ENCODE measurements around the gene HOOK2.

Gene HOOK2

GRCh38 chr19:12748489-12748888 lies 26.9 kb downstream of the HOOK2 start:
- no peak for DNase-seq (ENCODE audit: low spot score)
- H3K27ac ChIP-seq: no peak overlapping the region
- H3K4me3 ChIP-seq: no peak overlapping the region
- TF ChIP-seq CTCF (IDR thresholded peaks at IDR 0.05): no peak

GRCh38 chr19:12745166-12745897 lies 30.0 kb downstream of the HOOK2 start:
- H3K4me3 ChIP-seq: no peak overlapping the region
- no peak for DNase-seq (ENCODE audit: low spot score)
- no peak for TF ChIP-seq CTCF (IDR thresholded peaks at IDR 0.05)
- H3K27ac ChIP-seq: no peak overlapping the region

GRCh38 chr19:12737835-12738351 lies 37.5 kb downstream of the HOOK2 start:
- peak overlapping the region; percentile 80 to 87 for H3K27ac ChIP-seq
- TF ChIP-seq CTCF (IDR thresholded peaks at IDR 0.05): no peak
- peak overlapping the region; percentile 99 for H3K4me3 ChIP-seq
- no peak for DNase-seq (ENCODE audit: low spot score)

DNA sequence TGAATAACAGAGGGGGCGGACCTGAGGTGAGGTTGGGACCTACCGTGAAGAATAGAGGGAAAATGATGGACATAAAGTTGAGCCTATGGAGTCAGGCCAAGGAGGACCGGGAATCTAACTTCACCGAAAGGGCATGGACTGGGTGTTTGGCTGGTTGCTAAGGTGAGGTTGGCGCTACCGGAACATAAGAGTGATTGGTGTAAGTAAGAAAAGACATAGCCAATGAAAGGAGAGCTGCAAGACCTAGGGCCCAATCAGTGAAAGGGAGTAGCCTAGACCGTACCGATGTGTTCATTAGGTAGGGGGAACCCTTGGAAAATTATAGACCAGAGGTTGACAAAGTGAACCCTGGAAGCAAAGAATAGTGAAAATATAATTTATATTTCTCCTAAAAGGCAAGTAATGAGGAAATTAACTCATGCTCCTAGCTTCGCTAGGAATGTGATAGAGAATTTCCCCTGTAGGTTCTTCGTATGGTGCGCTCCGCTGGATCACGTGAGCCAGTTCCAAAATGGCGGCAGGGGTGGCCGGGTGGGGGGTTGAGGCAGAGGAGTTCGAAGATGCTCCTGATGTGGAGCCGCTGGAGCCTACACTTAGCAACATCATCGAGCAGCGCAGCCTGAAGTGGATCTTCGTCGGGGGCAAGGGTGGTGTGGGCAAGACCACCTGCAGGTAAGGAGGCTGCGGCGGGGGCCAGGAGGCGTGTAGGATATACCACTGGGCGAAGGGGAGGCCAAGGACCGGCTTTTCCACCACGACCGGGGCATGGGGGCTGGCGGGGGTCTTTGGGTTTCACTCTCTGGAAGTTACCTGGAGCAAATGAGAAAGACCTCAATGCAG lies 38.1 kb downstream of the HOOK2 start, which contains the start of gene GET3:
GET3 (plus strand) TSS at position 503 of the 840 bp plus-strand sequence; CDS start at position 512, 9 bp downstream.
- TF ChIP-seq CTCF (IDR thresholded peaks at IDR 0.05): no peak
- Histone ChIP-seq H3K27ac (peak within 1 kb of the TSS; percentile 80 to 87), H3K4me3 (peak within 1 kb of the TSS; percentile 99)
- DNase-seq (ENCODE audit: low spot score): peak; percentile 98

- DNase-seq (ENCODE audit: low spot score): no peak
- no peak for TF ChIP-seq CTCF (IDR thresholded peaks at IDR 0.05)
These were observed 41.8 kb downstream of the HOOK2 start for GRCh38 chr19:12733369-12734214.

GRCh38 chr19:12731337-12731736 lies 44.0 kb downstream of the HOOK2 start:
- Histone ChIP-seq H3K4me3 (no peak overlapping the region), H3K27ac (no peak overlapping the region)
- no peak for TF ChIP-seq CTCF (IDR thresholded peaks at IDR 0.05)
- DNase-seq (ENCODE audit: low spot score): no peak

More at GRCh38 chr19:12733369-12734214, 41.8 kb downstream of the HOOK2 start:
- Histone ChIP-seq H3K4me3 (peak overlapping the region; percentile 90), H3K27ac (peak overlapping the region; percentile 81 to 94)

Data from coronary artery (tissue), 2 donors.